Activated T-helper 1 cell treated with Interleukin-2 at 50 U/mL for 16 hours (primary cell): Measurements from ENCODE around the gene INHBE.
A peak's percentile ranks its signal among the peaks of the same experiment; 100 is the strongest.
"Not testable (repeated sequence)": the region's sequence is repeated elsewhere in the genome, so short reads cannot be mapped to it uniquely, and the experiment has no call there.

ENCODE experiments used
- DNase-seq: peaks from one replicate; pipeline ENCODE4 v3.0.0-alpha.2; 2020; ENCODE audit warnings: low read depth

Gene INHBE

DNA sequence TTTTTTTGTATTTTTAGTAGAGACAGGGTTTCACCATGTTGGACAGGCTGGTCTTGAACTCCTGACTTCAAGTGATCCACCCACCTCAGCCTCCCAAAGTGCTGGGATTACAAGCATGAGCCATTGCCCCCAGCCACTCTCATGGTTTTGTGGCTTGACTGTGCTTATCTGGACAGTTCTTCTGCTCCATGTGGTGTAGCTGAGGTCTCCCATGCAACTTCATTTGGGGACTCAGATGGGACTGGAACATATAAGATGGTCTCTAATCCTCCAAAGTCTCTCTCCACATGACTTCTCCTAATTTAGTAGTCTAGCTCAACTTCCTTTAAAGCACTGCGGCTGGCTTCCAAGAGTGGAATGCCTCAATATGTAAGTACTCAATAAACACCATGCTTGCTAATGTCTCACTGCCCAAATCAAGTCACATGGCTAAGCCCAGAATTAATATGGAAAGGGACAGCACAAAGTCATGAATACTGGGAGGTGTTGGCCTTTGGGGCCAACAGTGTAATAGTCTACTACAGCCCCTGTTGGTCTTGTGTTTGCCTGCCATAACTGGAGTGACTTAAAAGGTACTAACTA is 13.2 kb upstream of the INHBE start:
- no peak for DNase-seq

DNA sequence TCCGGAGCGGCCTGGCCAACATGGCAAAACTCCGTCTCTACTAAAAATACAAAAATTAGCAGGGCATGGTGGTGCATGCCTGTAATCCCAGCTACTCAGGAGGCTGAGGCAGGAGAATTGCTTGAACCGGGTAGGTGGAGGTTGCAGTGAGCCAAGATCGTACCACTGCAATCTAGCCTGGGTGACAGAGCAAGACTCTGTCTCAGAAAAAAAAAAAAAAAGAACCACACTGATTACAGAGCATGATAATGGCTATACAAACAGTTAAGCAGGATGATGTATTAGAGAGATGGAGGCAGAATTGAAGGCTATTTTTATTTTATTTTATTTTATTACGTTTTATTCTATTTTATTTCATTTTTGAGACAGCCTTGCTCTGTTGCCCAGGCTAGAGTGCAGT is 10.8 kb upstream of the INHBE start:
- not testable (repeated sequence) for DNase-seq

GRCh38 chr12:57444744-57445143 is 10.4 kb upstream of the INHBE start:
- no peak for DNase-seq

- no peak for DNase-seq
Observed at GRCh38 chr12:57446292-57446960, 8.7 kb upstream of the INHBE start.

GRCh38 chr12:57448669-57449068 is 6.4 kb upstream of the INHBE start:
- DNase-seq: no peak

- DNase-seq: no peak
Observed at GRCh38 chr12:57449375-57449774, 5.7 kb upstream of the INHBE start.

DNA sequence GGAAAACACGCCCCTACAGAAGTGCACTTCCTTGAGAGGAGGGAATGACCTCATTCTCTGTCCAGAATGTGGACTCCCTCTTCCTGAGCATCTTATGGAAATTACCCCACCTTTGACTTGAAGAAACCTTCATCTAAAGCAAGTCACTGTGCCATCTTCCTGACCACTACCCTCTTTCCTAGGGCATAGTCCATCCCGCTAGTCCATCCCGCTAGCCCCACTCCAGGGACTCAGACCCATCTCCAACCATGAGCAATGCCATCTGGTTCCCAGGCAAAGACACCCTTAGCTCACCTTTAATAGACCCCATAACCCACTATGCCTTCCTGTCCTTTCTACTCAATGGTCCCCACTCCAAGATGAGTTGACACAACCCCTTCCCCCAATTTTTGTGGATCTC is 5.0 kb upstream of the INHBE start:
- no peak for DNase-seq

GRCh38 chr12:57451233-57451778 is 3.8 kb upstream of the INHBE start:
- DNase-seq: no peak

GRCh38 chr12:57452181-57452936 is 2.7 kb upstream of the INHBE start:
- DNase-seq: no peak

GRCh38 chr12:57452937-57453509 is 2.1 kb upstream of the INHBE start:
- no peak for DNase-seq

- DNase-seq: no peak
Observed at GRCh38 chr12:57454213-57454565, 918 bp upstream of the INHBE start.

- DNase-seq: no peak
Observed at GRCh38 chr12:57455374-57456144, 452 bp downstream of the INHBE start.

GRCh38 chr12:57456145-57456700 is 1.1 kb downstream of the INHBE start:
- DNase-seq: no peak

- no peak for DNase-seq
Observed at GRCh38 chr12:57456737-57457490, 1.8 kb downstream of the INHBE start.

- DNase-seq: no peak
Observed at GRCh38 chr12:57458665-57459054, 3.6 kb downstream of the INHBE start.

GRCh38 chr12:57459055-57459749 is 4.1 kb downstream of the INHBE start:
- DNase-seq: peak; percentile 78

GRCh38 chr12:57459750-57460467 is 4.8 kb downstream of the INHBE start, which contains the start of gene GLI1:
Gene GLI1 (plus strand): TSS chr12:57459785. CDS start chr12:57463692, 3,907 bp downstream.
- no peak for DNase-seq

GRCh38 chr12:57460468-57460784 is 5.3 kb downstream of the INHBE start:
- no peak for DNase-seq

GRCh38 chr12:57460841-57461275 is 5.8 kb downstream of the INHBE start:
- no peak for DNase-seq
